B cell (primary cell): ENCODE data around the gene GLIS2. TPM values are rescaled to one million over a fixed set of nuclear protein-coding genes. Genes with fewer than 3 reads are reported as not detected.

ENCODE experiments used
- ATAC-seq: fragments of 200-7000 bp; cut with Tn5 transposase; one replicate; pipeline ENCODE4 v1.10.0; 2021; ENCODE audit warnings: low read depth, mild to moderate bottlenecking, moderate number of reproducible peaks, moderate library complexity
- CTCF ChIA-PET: fragments of 350-600 bp; sonication (Branson Sonifier 250); formaldehyde crosslinking; loops from one replicate; lab custom pipeline; 2021; ENCODE audit warnings: antibody characterized with exemption, inconsistent platforms; lab: Charles Lee
- POLR2A ChIA-PET: fragments of 350-600 bp; sonication (Branson Sonifier 250); formaldehyde crosslinking; loops from one replicate; lab custom pipeline; 2021; ENCODE audit warnings: antibody characterized with exemption; lab: Charles Lee
- DNase-seq: peaks from one replicate; pipeline ENCODE4 v3.0.0; 2013
- H2AFZ ChIP-seq: 2 replicates; pipeline ENCODE4 v1.6.1; 2012; ENCODE audit warnings: mild to moderate bottlenecking, low read depth, low read length; ENCODE audit not compliant: insufficient read depth, poor library complexity, severe bottlenecking
- H3K27ac ChIP-seq, 2 donors: 1 replicate in 1 of 2; 2 replicates in 1 of 2; pipeline ENCODE4 v1.5.1; 2012 to 2013; ENCODE audit warnings: low read length in 2 of 2, mild to moderate bottlenecking in 2 of 2, moderate library complexity in 1 of 2
- H3K27me3 ChIP-seq, 4 experiments: fragments of 200-600 bp in 1 of 4; sonication (generic) in 1 of 4; replicated peaks in 1 of 4; 1 replicate in 2 of 4; 2 replicates in 2 of 4; pipeline versions ENCODE4 v1.6.1 to v1.7.0; 2013 to 2016; ENCODE audit warnings: low read length in 3 of 4, mild to moderate bottlenecking in 2 of 4, mixed read lengths in 1 of 4, moderate library complexity in 1 of 4; ENCODE audit not compliant: insufficient read depth in 4 of 4, control insufficient read depth in 3 of 4; ENCODE audit errors: control extremely low read depth in 1 of 4
- H3K36me3 ChIP-seq, 2 experiments: replicated peaks in 1 of 2; 1 replicate in 1 of 2; 2 replicates in 1 of 2; pipeline versions ENCODE4 v1.6.1 to v1.7.1; 2013; ENCODE audit warnings: low read length in 1 of 2; ENCODE audit not compliant: insufficient read depth in 2 of 2, control insufficient read depth in 1 of 2; ENCODE audit errors: control extremely low read depth in 1 of 2, extremely low read depth in 1 of 2
- H3K4me1 ChIP-seq, 2 donors: fragments of 200-600 bp in 1 of 2; sonication (generic) in 1 of 2; 1 replicate in 1 of 2; 2 replicates in 1 of 2; pipeline versions ENCODE4 v1.5.1 to v1.6.1; 2013 to 2017; ENCODE audit warnings: low read length in 2 of 2; ENCODE audit not compliant: control insufficient read depth in 2 of 2, insufficient read depth in 2 of 2
- H3K4me2 ChIP-seq: replicated peaks from 2 replicates; pipeline ENCODE3; 2012; ENCODE audit warnings: mild to moderate bottlenecking, low read depth, low read length; ENCODE audit not compliant: poor library complexity, severe bottlenecking
- H3K4me3 ChIP-seq, 5 experiments: fragments of 200-600 bp in 1 of 5; sonication (generic) in 1 of 5; 1 replicate in 3 of 5; 2 replicates in 2 of 5; pipeline versions ENCODE4 v1.5.1 to v1.7.0; 2011 to 2016; ENCODE audit warnings: low read length in 4 of 5, mild to moderate bottlenecking in 4 of 5, low read depth in 2 of 5, control low read depth in 1 of 5, moderate library complexity in 1 of 5; ENCODE audit not compliant: insufficient read depth in 1 of 5; ENCODE audit errors: control extremely low read depth in 1 of 5, extremely low read depth in 1 of 5
- H3K79me2 ChIP-seq: fragments of 200-600 bp; sonication (generic); one replicate; pipeline ENCODE4 v1.6.0; 2016; ENCODE audit warnings: low read length; ENCODE audit not compliant: control insufficient read depth, insufficient read depth
- H3K9ac ChIP-seq: fragments of 200-600 bp; sonication (generic); 2 replicates; pipeline ENCODE4 v1.6.1; 2017; ENCODE audit warnings: mild to moderate bottlenecking, low read length, moderate library complexity
- H3K9me3 ChIP-seq, 3 donors: one replicate each; pipeline versions ENCODE4 v1.6.1 to v1.7.1; 2013; ENCODE audit warnings: low read length in 2 of 3; ENCODE audit not compliant: control insufficient read depth in 2 of 3, insufficient read depth in 1 of 3; ENCODE audit errors: control extremely low read depth in 1 of 3
- H4K20me1 ChIP-seq: 2 replicates; pipeline ENCODE4 v1.6.0; 2012; ENCODE audit warnings: mild to moderate bottlenecking, low read length; ENCODE audit not compliant: insufficient read depth, control insufficient read depth, poor library complexity, severe bottlenecking
- H3K27ac Mint-ChIP-seq: one replicate; pipeline ENCODE4 v1.8.0; 2021; ENCODE audit warnings: mixed read lengths
- H3K27me3 Mint-ChIP-seq: one replicate; pipeline ENCODE4 v1.8.0; 2021; ENCODE audit warnings: mixed read lengths
- H3K4me1 Mint-ChIP-seq: one replicate; pipeline ENCODE4 v1.8.0; 2021; ENCODE audit warnings: mixed read lengths
- H3K4me3 Mint-ChIP-seq: one replicate; pipeline ENCODE4 v1.8.0; 2021; ENCODE audit warnings: mixed read lengths
- H3K9me3 Mint-ChIP-seq: one replicate; pipeline ENCODE4 v1.8.0; 2022; ENCODE audit warnings: mixed read lengths; ENCODE audit not compliant: insufficient read depth
- EZH2 ChIP-seq: IDR thresholded peaks from 2 replicates; pipeline ENCODE4 v1.6.1; 2012; ENCODE audit warnings: borderline replicate concordance, low read depth, mild to moderate bottlenecking, moderate library complexity, low read length; ENCODE audit not compliant: insufficient read depth, poor library complexity, severe bottlenecking
- WGBS: methylation state at CpG from one replicate; pipeline ENCODE4 v1.1.5; 2013; ENCODE audit warnings: missing lambda C conversion rate; ENCODE audit not compliant: insufficient coverage; 5-methylcytosine and 5-hydroxymethylcytosine counted together
- intact Hi-C: fragments of 100-400 bp; cut with micrococcal nuclease; formaldehyde crosslinking; loops from one replicate; pipeline ENCODE4 v1.10.0; 2022
- polyA plus RNA-seq: library from polyadenylated mRNA; depleted of rRNA; stranded (reverse); fragments of >200 nt; gene quantifications from 2 replicates; pipeline ENCODE4 v1.2.3, GENCODE V29; 2012
- total RNA-seq, 2 donors: library from RNA; stranded (reverse); fragments of 120-200 nt in 1 of 2; gene quantifications; 1 replicate in 1 of 2; 2 replicates in 1 of 2; pipeline versions ENCODE4 v1.2.3 to v1.2.4, GENCODE V29; 2013 to 2022
- TF ChIP-seq, protein P1 (sequence below): fragments of 200-600 bp; IDR thresholded peaks from one replicate; pipeline ENCODE4 v1.8.0; 2022; ENCODE audit warnings: antibody characterized with exemption, mild to moderate bottlenecking

The GLIS2 gene
- total and polyA plus RNA-seq, 2 donors (not counting 1 experiment from before 2014, with no cell fraction given), result not detected

DNA sequence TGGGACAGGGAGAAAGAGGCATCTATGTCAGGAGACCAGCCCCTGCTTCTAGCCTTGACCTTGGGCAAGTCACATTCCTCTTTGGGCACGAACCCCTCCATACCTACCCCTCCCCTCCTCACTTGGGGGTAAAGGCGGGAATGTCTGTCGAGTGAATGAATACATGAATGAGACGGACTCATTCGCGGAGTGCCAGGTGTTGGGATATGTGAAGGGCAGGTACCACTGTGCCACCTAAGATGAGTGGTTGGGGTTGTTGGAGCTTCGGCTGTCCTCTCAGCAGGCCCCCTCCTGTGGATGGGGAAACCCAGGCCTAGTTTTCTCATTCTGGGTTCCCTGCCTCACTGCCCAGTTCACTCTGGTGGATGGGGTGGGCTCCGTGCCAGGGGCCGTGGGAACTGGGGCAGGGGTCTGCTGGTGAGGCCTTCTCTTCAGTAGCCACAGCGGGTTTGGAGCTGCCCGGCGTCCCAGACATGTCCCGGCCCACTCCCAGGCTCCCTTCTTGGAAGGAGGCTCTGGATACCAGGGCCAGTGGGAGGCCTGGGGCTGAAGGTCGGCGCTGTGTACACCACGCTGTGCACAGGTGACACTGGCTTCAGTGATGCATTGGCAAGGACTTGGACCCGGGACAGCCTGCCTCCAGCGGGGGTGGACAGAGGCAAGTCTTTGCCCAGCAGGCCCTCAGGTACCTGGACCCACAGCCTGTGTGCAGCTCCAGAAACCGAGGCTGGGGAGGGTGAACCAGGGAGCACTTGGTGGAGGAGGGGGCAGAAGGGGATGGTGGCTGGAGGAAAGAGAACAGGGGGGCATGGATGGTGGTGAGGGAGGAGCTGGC is 5.6 kb downstream of the GLIS2 start:
- TF ChIP-seq, protein P1, sequence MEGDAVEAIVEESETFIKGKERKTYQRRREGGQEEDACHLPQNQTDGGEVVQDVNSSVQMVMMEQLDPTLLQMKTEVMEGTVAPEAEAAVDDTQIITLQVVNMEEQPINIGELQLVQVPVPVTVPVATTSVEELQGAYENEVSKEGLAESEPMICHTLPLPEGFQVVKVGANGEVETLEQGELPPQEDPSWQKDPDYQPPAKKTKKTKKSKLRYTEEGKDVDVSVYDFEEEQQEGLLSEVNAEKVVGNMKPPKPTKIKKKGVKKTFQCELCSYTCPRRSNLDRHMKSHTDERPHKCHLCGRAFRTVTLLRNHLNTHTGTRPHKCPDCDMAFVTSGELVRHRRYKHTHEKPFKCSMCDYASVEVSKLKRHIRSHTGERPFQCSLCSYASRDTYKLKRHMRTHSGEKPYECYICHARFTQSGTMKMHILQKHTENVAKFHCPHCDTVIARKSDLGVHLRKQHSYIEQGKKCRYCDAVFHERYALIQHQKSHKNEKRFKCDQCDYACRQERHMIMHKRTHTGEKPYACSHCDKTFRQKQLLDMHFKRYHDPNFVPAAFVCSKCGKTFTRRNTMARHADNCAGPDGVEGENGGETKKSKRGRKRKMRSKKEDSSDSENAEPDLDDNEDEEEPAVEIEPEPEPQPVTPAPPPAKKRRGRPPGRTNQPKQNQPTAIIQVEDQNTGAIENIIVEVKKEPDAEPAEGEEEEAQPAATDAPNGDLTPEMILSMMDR, result no peak
- no peak for TF ChIP-seq EZH2
- no peak for ATAC-seq
- Mint-ChIP-seq H3K4me1 (peaks cover 16% of the 10 kb centered on the region), H3K27ac (no peak overlapping the region), H3K9me3 (no peaks in the 10 kb centered on the region), H3K4me3 (no peak overlapping the region), H3K27me3 (no peaks in the 10 kb centered on the region)
- 96% methylated on average over 16 of the region's 19 CpGs for WGBS
- H4K20me1 ChIP-seq, result no peaks in the 10 kb centered on the region
- H3K27me3 ChIP-seq, result peaks cover 0 to 26% (median 8%) of the 10 kb centered on the region in 4 experiments
- DNase-seq, result no peak
- peaks cover 20 to 30% of the 10 kb centered on the region in 2 donors for H3K4me1 ChIP-seq
- peaks cover 0 to 4% (median 0%) of the 10 kb centered on the region in 3 donors for H3K9me3 ChIP-seq
- no peak overlapping the region for H3K9ac ChIP-seq
- no peaks in the 10 kb centered on the region for H3K79me2 ChIP-seq
- H2AFZ ChIP-seq, result no peak overlapping the region
- H3K27ac ChIP-seq, result no peak overlapping the region
- POLR2A ChIA-PET, result interaction anchor here (1.1 kb wide), 1 partner anchor 14 kb away, joined by 3 read pairs; no protein-coding TSS in a partner anchor
- CTCF ChIA-PET, result interaction anchor here (2.9 kb wide), 1 partner anchor 10 kb away, joined by 15 read pairs; no protein-coding TSS in a partner anchor
- intact Hi-C loops, result no loop called here
- H3K4me2 ChIP-seq, result no peak overlapping the region
- H3K36me3 ChIP-seq, result no peaks in the 10 kb centered on the region
- no peak overlapping the region for H3K4me3 ChIP-seq
